ENCODE data around the gene CANT1. TPM values are rescaled to one million over a fixed set of nuclear protein-coding genes. Genes with fewer than 3 reads are reported as not detected.

Gene CANT1
- total and polyA plus RNA-seq, 2 donors (not counting 1 experiment from before 2014, with no cell fraction given), result 39.9 to 46.6 TPM

- Histone ChIP-seq H4K20me1 (ENCODE audit: control insufficient read depth, extremely low read depth, insufficient read depth, low read length) (no peaks in the 10 kb centered on the region), H3K9ac (ENCODE audit: insufficient read depth, low read length) (no peak overlapping the region), H3K79me2 (ENCODE audit: control insufficient read depth, insufficient read depth, low read length) (peaks cover 74% of the 10 kb centered on the region), H3K36me3 (ENCODE audit: control insufficient read depth, insufficient read depth, low read length) (peaks cover 10% of the 10 kb centered on the region), H3K4me3 (replicated peaks in 1 of 4; ENCODE audit: control extremely low read depth in 1 of 4, insufficient read depth in 1 of 4, low read depth in 3 of 4, low read length in 4 of 4) (no peak overlapping the region), H3K4me1 (ENCODE audit: control insufficient read depth, extremely low read depth, insufficient read depth, low read length) (no peaks in the 10 kb centered on the region), H3K4me2 (ENCODE audit: extremely low read depth, insufficient read depth, low read length) (no peak overlapping the region), H2AFZ (ENCODE audit: low read length) (no peak overlapping the region), H3K27me3 (ENCODE audit: control insufficient read depth, insufficient read depth, low read length) (no peaks in the 10 kb centered on the region), H3K9me3 (ENCODE audit: control insufficient read depth, insufficient read depth, low read depth, low read length) (no peaks in the 10 kb centered on the region), H3K27ac (ENCODE audit: insufficient read depth, low read length) (no peak overlapping the region)
- TF ChIP-seq EZH2 (IDR thresholded peaks at IDR 0.05; ENCODE audit: low read length, missing control alignments), result no peak
- no peak for TF ChIP-seq CTCF (conservative IDR thresholded peaks at IDR 0.05 in 1 of 2, IDR thresholded peaks at IDR 0.05 in 1 of 2; ENCODE audit: low read depth in 1 of 2, low read length in 2 of 2)
- DNase-seq (ENCODE audit: low read depth in 2 of 2), result no peak
Measured at GRCh38 chr17:79002796-79003593, 6.6 kb downstream of the CANT1 start.

GRCh38 chr17:79002291-79002690 is 7.3 kb downstream of the CANT1 start:
- H3K4me3 ChIP-seq (replicated peaks in 1 of 4; ENCODE audit: control extremely low read depth in 1 of 4, insufficient read depth in 1 of 4, low read depth in 3 of 4, low read length in 4 of 4), result no peak overlapping the region
- H4K20me1 ChIP-seq (ENCODE audit: control insufficient read depth, extremely low read depth, insufficient read depth, low read length), result no peaks in the 10 kb centered on the region
- H3K36me3 ChIP-seq (ENCODE audit: control insufficient read depth, insufficient read depth, low read length), result peaks cover 12% of the 10 kb centered on the region
- TF ChIP-seq EZH2 (IDR thresholded peaks at IDR 0.05; ENCODE audit: low read length, missing control alignments) (no peak), CTCF (conservative IDR thresholded peaks at IDR 0.05 in 1 of 2, IDR thresholded peaks at IDR 0.05 in 1 of 2; ENCODE audit: low read depth in 1 of 2, low read length in 2 of 2) (no peak)
- H3K27ac ChIP-seq (ENCODE audit: insufficient read depth, low read length), result no peak overlapping the region
- no peaks in the 10 kb centered on the region for H3K27me3 ChIP-seq (ENCODE audit: control insufficient read depth, insufficient read depth, low read length)
- no peak overlapping the region for H2AFZ ChIP-seq (ENCODE audit: low read length)
- H3K9ac ChIP-seq (ENCODE audit: insufficient read depth, low read length), result no peak overlapping the region
- no peak overlapping the region for H3K4me2 ChIP-seq (ENCODE audit: extremely low read depth, insufficient read depth, low read length)
- H3K79me2 ChIP-seq (ENCODE audit: control insufficient read depth, insufficient read depth, low read length), result peaks cover 71% of the 10 kb centered on the region
- no peaks in the 10 kb centered on the region for H3K9me3 ChIP-seq (ENCODE audit: control insufficient read depth, insufficient read depth, low read depth, low read length)
- no peaks in the 10 kb centered on the region for H3K4me1 ChIP-seq (ENCODE audit: control insufficient read depth, extremely low read depth, insufficient read depth, low read length)
- DNase-seq (ENCODE audit: low read depth in 2 of 2), result no peak

- H2AFZ ChIP-seq (ENCODE audit: low read length), result no peak overlapping the region
- no peak for TF ChIP-seq EZH2 (IDR thresholded peaks at IDR 0.05; ENCODE audit: low read length, missing control alignments)
- TF ChIP-seq CTCF (conservative IDR thresholded peaks at IDR 0.05 in 1 of 2, IDR thresholded peaks at IDR 0.05 in 1 of 2; ENCODE audit: low read depth in 1 of 2, low read length in 2 of 2), result no peak
- DNase-seq (ENCODE audit: low read depth in 2 of 2), result no peak
- H3K4me3 ChIP-seq (replicated peaks in 1 of 4; ENCODE audit: control extremely low read depth in 1 of 4, insufficient read depth in 1 of 4, low read depth in 3 of 4, low read length in 4 of 4), result no peak overlapping the region
- H4K20me1 ChIP-seq (ENCODE audit: control insufficient read depth, extremely low read depth, insufficient read depth, low read length), result no peaks in the 10 kb centered on the region
- H3K27me3 ChIP-seq (ENCODE audit: control insufficient read depth, insufficient read depth, low read length), result no peaks in the 10 kb centered on the region
- H3K4me1 ChIP-seq (ENCODE audit: control insufficient read depth, extremely low read depth, insufficient read depth, low read length), result no peaks in the 10 kb centered on the region
- no peaks in the 10 kb centered on the region for H3K9me3 ChIP-seq (ENCODE audit: control insufficient read depth, insufficient read depth, low read depth, low read length)
- H3K79me2 ChIP-seq (ENCODE audit: control insufficient read depth, insufficient read depth, low read length), result peaks cover 63% of the 10 kb centered on the region
- H3K27ac ChIP-seq (ENCODE audit: insufficient read depth, low read length), result no peak overlapping the region
- H3K9ac ChIP-seq (ENCODE audit: insufficient read depth, low read length), result no peak overlapping the region
- H3K4me2 ChIP-seq (ENCODE audit: extremely low read depth, insufficient read depth, low read length), result no peak overlapping the region
- H3K36me3 ChIP-seq (ENCODE audit: control insufficient read depth, insufficient read depth, low read length), result peaks cover 18% of the 10 kb centered on the region
Measured at GRCh38 chr17:79001190-79002020, 8.2 kb downstream of the CANT1 start.
